ENCODE results near the gene ZNF567. TPM values are rescaled to one million over a fixed set of nuclear protein-coding genes. Genes with fewer than 3 reads are reported as not detected.
"Not testable (repeated sequence)": the region's sequence is repeated elsewhere in the genome, so short reads cannot be mapped to it uniquely, and the experiment has no call there.

ZNF567 gene
- total RNA-seq, 1 donor from 2014 or later, result 3.7 TPM

GRCh38 chr19:36686365-36687213 is 823 bp upstream of the ZNF567 start:
- DNase-seq (ENCODE audit: low spot score in 2 of 2), result no peak
- Histone ChIP-seq H3K27ac (peak overlapping the region; percentile 12 to 66), H3K9me3 (peaks cover 4 to 40% of the 10 kb centered on the region in 2 donors), H3K4me1 (peaks cover 0 to 6% of the 10 kb centered on the region in 2 donors), H3K27me3 (no peaks in the 10 kb centered on the region), H3K36me3 (peaks cover 22 to 37% of the 10 kb centered on the region in 2 donors), H3K4me3 (peak overlapping the region; percentile 68 to 75)
- no peak for TF ChIP-seq CTCF (IDR thresholded peaks at IDR 0.05)
- intact Hi-C loops (cut with DNase I), result loop anchor here (1.0 to 10.0 kb wide), 9 partner anchors 20 to 906 kb away; partner anchors contain the start of genes ZNF260, ZNF345, ZNF461 and ZNF529

- H3K27me3 ChIP-seq, result no peaks in the 10 kb centered on the region
- intact Hi-C loops (cut with DNase I), result loop anchor here (5.0 to 10.0 kb wide), 4 partner anchors 84 to 904 kb away; partner anchors contain the start of genes ZNF529, ZNF540, ZNF569 and ZNF570
- no peak for TF ChIP-seq CTCF (IDR thresholded peaks at IDR 0.05)
- no peak for DNase-seq (ENCODE audit: low spot score in 2 of 2)
- H3K9me3 ChIP-seq, result peaks cover 4 to 45% of the 10 kb centered on the region in 2 donors
- peak overlapping the region in 1 of 2 donors; percentile 66 for H3K27ac ChIP-seq
- H3K36me3 ChIP-seq, result peaks cover 37 to 46% of the 10 kb centered on the region in 2 donors
- H3K4me1 ChIP-seq, result peaks cover 0 to 6% of the 10 kb centered on the region in 2 donors
- H3K4me3 ChIP-seq, result peak overlapping the region; percentile 68 to 75
Measured at GRCh38 chr19:36688058-36688457, 646 bp downstream of the ZNF567 start.

- H3K36me3 ChIP-seq, result peaks cover 42 to 62% of the 10 kb centered on the region in 2 donors
- H3K4me3 ChIP-seq, result no peak overlapping the region
- peaks cover 84 to 92% of the 10 kb centered on the region in 2 donors for H3K9me3 ChIP-seq
- no peak for DNase-seq (ENCODE audit: low spot score in 2 of 2)
- H3K27ac ChIP-seq, result no peak overlapping the region
- no peaks in the 10 kb centered on the region for H3K27me3 ChIP-seq
- intact Hi-C loops (cut with DNase I), result no loop called here
- no peak for TF ChIP-seq CTCF (IDR thresholded peaks at IDR 0.05)
- no peaks in the 10 kb centered on the region for H3K4me1 ChIP-seq
Measured at GRCh38 chr19:36707134-36707533, 19.7 kb downstream of the ZNF567 start.

GRCh38 chr19:36709423-36709822 is 22.0 kb downstream of the ZNF567 start:
- no peaks in the 10 kb centered on the region for H3K4me1 ChIP-seq
- no peak for TF ChIP-seq CTCF (IDR thresholded peaks at IDR 0.05)
- H3K27ac ChIP-seq, result no peak overlapping the region
- peaks cover 62 to 77% of the 10 kb centered on the region in 2 donors for H3K36me3 ChIP-seq
- no peak for DNase-seq (ENCODE audit: low spot score in 2 of 2)
- intact Hi-C loops (cut with DNase I), result no loop called here
- H3K4me3 ChIP-seq, result no peak overlapping the region
- peaks cover 93 to 100% of the 10 kb centered on the region in 2 donors for H3K9me3 ChIP-seq
- no peaks in the 10 kb centered on the region for H3K27me3 ChIP-seq

- H3K27ac ChIP-seq, result no peak overlapping the region
- TF ChIP-seq CTCF (IDR thresholded peaks at IDR 0.05), result no peak
- DNase-seq (ENCODE audit: low spot score in 2 of 2), result no peak
- peak overlapping the region in 1 of 2 donors; percentile 37 for H3K4me3 ChIP-seq
- no peaks in the 10 kb centered on the region for H3K4me1 ChIP-seq
- intact Hi-C loops (cut with DNase I), result no loop called here
- H3K27me3 ChIP-seq, result no peaks in the 10 kb centered on the region
- H3K9me3 ChIP-seq, result peaks cover 94 to 100% of the 10 kb centered on the region in 2 donors
- peaks cover 72 to 84% of the 10 kb centered on the region in 2 donors for H3K36me3 ChIP-seq
Measured at GRCh38 chr19:36719687-36720556, 32.5 kb downstream of the ZNF567 start.

GRCh38 chr19:36736166-36736565 is 48.8 kb downstream of the ZNF567 start:
- H3K9me3 ChIP-seq, result peaks cover 90 to 100% of the 10 kb centered on the region in 2 donors
- H3K4me3 ChIP-seq; DNase-seq (ENCODE audit: low spot score in 2 of 2); H3K27me3 ChIP-seq; H3K36me3 ChIP-seq; H3K4me1 ChIP-seq; H3K27ac ChIP-seq; intact Hi-C loops (cut with DNase I): not testable (repeated sequence)

All from ascending aorta (tissue), 2 donors.